Measurements from ENCODE around the gene PIGQ.

Gene PIGQ

DNA sequence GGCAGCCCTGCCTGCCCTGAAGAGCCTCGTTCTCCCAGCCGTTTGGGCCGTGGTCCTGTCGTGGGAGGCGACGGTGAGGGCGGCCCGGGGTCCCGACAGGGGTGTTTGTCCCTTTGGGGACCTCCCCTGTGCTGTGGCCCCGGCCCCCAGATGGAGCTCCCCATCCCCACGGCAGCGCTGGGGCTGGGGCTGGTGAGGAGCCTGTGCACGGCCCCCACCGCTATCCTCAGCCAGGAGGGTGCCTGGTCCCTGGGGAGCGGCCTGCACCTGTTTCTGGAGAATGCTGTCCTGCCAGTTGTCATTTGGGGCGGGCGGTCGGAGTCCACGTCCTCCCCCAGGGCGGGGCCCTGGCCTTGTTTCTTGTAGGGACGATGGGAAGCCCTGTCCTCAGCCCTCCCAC lies 35.6 kb upstream of the PIGQ start:
- no peak for DNase-seq (ENCODE audit: low read depth)

- DNase-seq (ENCODE audit: low read depth): no peak
These were observed 34.8 kb upstream of the PIGQ start for GRCh38 chr16:534856-535445.

- no peak for DNase-seq (ENCODE audit: low read depth)
These were observed 34.0 kb upstream of the PIGQ start for GRCh38 chr16:535446-536405.

DNA sequence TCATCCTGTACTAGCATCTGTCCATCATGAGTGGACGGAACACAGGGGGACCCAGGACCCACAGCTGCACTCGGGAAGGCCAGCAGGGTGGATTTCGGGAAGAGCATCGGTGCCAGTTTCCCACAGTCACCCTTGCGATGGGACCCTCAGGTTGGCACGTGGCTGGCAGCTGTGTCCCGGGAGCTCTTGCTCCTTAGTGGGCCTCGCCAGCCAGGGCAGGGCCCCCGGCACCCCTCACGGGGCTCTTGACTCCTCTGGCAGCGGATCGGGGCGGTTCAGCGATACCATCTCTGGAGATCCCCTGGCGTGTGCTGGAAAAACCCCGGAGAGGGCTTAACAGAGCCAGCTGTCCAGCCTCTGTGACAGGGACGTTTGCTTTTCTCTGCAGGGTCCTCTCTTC lies 33.0 kb upstream of the PIGQ start:
- DNase-seq (ENCODE audit: low read depth): no peak

- DNase-seq (ENCODE audit: low read depth): no peak
These were observed 32.1 kb upstream of the PIGQ start for GRCh38 chr16:537415-538335.

DNA sequence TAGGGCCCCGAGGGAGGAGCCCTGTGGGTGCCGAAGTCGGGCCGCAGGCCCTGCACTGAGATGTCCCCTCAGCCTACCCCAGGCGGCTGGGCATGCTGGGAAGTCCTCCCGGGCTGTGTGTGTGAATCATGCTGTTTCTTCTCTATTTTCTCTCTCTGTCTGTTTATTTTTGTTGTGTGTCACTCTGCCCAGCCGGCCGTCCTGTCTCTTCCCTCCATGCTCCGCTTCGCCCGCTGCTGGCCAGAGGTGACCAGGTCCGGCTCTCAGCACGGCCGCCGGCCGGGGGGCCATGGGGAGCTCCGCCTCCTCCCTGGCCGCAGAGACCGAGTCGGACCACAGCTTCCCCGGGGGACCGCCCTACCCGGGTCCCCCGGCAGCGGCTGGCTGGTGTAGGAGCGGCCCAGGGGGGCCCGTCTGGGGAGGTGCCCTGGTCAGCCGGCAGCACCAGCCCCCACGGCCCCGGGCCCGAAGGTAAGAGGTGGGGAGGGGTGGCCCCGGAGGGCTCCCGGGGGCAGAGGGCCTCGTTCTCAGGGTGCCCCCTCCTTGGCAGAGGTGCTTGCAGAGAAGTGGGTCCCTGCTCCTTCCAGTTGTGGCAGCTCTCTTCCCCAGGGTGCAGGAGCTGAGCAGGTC lies 29.8 kb upstream of the PIGQ start:
- no peak for DNase-seq (ENCODE audit: low read depth)

DNA sequence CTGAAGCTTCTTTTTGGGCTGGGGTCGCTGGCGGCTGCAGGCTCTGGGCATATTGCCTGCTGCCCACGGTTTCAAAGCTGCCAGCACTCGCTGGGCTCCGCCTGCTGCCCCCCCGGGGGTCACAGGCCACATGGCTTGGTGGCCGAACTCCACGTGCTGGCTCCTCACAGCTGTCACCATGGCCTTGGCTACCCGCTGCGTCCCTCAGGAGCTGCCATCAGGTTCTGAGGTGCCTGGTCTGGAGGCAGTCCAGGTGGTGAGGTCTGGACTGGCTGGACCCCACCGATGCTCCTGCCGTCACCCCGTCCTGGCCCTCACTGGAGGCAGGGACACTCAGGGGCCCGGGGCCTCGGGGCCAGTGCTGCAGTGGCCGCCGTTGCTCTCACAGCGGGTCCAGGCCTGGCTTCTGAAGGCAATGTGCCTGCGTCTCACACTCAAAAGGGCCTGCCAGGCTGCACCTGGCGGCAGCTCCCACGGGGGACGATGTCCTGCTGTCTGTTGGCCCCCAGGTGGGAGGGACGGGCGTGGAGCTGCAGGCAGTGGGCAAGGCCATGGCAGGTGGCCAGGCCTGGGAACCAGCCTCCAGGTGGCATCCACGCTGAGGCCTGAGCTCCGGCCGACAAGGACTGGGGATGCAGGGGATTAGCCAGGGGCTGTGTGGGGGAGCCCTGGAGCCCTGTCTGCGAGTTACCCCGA lies 29.0 kb upstream of the PIGQ start:
- no peak for DNase-seq (ENCODE audit: low read depth)

DNA sequence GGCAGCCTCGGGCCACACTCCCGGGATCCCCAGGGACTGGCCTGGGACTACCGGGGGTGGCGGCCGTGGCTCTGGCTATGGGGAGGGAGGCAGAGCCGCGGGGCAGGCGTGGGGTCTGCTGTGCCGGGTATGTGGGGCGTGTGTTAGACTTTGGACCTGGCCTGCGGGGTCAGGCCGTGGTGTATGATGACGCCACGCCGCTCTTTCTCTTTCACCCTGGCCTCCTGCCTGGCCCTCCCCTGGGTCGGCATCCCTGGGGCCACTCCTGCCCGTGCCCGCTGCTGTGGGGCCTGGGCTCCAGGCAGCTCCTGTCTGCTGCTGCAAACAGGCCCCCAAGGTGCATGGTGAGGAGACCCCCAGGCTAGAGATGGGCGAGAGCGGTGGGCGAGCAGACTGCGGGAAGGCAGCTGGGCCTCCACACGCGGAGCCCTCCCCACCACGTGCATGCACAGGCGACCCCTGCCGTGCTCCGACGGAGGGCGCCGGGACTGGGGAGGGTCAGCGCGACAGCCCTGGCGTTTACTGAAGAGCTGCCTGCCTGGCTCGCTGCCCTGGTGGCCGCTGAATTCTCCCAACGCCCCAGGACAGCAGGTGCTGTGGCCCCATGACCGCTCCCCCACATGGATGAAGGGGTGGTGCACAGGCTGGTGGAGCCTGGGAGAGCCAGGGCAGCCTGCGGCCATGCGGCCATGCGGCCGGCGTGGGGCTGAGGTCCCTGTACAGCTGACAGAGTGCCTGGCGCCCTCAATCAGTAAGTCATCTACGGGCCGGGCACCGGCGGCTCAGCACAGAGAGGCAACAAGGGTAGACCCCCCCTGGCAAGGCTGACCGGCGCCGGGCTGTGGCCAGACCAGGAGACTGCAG lies 26.2 kb upstream of the PIGQ start:
- no peak for DNase-seq (ENCODE audit: low read depth)

- DNase-seq (ENCODE audit: low read depth): no peak
These were observed 25.3 kb upstream of the PIGQ start for GRCh38 chr16:544517-544916.

DNA sequence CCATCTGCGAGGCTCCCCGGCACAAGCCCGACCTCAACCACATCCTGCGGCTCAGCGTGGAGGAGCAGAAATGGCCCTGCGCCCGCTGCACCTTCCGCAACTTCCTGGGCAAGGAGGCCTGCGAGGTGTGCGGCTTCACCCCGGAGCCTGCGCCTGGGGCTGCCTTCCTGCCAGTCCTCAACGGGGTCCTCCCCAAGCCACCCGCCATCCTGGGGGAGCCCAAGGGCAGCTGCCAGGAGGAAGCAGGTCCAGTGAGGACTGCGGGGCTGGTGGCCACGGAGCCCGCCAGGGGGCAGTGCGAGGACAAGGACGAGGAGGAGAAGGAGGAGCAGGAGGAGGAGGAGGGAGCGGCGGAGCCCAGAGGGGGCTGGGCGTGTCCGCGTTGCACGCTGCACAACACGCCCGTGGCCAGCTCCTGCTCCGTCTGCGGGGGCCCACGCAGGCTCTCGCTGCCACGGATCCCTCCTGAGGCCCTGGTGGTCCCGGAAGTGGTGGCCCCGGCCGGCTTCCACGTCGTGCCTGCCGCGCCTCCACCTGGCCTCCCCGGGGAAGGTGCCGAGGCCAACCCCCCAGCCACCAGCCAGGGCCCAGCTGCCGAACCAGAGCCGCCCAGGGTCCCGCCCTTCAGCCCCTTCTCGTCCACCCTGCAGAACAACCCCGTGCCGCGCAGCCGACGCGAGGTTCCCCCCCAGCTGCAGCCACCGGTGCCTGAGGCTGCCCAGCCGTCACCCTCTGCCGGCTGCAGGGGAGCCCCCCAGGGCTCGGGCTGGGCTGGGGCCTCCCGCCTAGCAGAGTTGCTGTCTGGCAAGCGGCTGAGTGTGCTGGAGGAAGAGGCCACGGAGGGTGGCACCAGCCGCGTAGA lies 22.6 kb upstream of the PIGQ start:
- peak; percentile 48 for DNase-seq (ENCODE audit: low read depth)

GRCh38 chr16:548586-548985 lies 21.2 kb upstream of the PIGQ start:
- DNase-seq (ENCODE audit: low read depth): no peak

DNA sequence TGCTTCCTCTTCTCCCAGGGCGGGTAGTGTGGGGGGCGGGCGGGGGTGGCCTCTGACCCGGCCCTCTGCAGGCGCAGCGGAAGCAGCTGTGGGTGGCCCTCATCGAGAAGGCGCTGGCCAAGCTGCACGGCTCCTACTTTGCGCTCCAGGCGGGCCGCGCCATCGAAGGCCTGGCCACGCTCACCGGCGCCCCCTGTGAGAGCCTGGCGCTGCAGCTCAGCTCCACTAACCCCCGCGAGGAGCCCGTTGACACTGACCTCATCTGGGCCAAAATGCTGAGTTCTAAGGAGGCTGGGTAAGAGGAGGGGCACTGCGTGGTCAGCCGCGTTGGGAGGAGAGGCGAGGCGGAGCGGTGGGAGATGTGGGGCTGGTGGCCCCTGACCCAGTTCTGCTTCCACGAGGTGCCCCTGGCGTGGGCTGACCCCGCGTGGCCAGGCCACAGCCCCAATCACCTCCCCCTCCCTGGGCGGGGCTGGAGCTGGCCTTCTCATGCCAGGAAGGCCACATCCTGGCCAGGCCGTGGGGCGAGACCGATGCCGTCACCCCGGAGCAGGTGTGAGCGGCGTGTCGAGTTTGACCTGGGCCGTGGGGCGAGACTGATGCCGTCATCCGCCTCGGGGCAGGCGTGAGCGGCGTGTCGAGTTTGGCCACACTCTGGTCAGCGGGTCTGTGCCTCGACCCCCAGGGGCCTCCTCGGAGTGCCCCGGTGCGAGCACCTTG lies 20.1 kb upstream of the PIGQ start:
- DNase-seq (ENCODE audit: low read depth): no peak

GRCh38 chr16:551210-551609 lies 18.6 kb upstream of the PIGQ start:
- no peak for DNase-seq (ENCODE audit: low read depth)

GRCh38 chr16:552171-552570 lies 17.6 kb upstream of the PIGQ start:
- no peak for DNase-seq (ENCODE audit: low read depth)

DNA sequence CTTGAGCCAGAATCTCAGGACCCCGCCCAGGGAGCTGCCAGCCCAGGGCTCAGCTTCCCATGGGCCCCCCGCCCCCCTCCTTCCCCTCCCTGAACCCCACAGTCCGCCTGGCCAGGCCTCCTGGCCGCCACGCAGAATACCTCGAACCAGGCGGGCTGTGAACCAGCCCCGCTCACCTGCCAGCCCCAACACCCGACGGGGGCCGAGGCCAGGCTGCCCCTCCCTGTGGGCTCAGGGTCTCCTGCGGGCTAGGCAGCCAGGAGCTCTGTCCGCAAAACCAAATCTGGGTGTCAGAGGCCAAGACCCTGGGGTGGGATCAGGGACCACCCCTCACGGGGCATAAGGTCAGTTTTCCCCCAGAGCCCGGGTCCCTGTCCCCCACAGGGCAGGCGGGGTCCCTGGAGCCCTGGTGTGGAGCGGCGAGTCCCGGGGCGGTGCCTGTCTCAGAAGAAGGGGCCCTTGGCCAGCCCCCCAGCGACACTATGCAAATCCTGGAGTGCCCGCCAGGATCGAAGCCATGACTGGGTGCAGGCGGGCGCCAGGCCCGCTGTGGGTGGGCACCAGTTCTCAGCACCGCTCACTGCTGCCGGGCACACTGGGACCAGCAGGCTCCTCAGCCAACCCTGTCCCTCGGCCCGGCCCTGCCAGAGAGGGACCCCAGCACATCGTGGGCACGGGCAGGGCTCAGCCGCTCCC lies 16.0 kb upstream of the PIGQ start:
- no peak for DNase-seq (ENCODE audit: low read depth)

DNA sequence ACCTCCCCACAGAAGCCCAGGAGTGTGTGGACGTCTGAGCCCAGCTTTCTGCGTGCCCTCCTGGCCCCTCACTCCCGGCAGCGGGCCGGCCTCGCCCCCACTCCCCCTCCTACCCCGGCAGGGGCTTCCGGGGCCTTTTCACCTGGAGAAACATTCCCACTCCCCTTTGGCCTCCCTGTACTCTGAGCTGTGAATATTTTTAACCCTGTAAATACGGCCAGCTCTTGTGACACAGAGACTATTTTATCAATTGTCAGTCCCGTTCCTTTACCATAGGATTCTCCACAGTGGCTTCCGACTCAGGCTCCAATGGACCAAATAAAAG lies 15.5 kb upstream of the PIGQ start:
- no peak for DNase-seq (ENCODE audit: low read depth)

DNA sequence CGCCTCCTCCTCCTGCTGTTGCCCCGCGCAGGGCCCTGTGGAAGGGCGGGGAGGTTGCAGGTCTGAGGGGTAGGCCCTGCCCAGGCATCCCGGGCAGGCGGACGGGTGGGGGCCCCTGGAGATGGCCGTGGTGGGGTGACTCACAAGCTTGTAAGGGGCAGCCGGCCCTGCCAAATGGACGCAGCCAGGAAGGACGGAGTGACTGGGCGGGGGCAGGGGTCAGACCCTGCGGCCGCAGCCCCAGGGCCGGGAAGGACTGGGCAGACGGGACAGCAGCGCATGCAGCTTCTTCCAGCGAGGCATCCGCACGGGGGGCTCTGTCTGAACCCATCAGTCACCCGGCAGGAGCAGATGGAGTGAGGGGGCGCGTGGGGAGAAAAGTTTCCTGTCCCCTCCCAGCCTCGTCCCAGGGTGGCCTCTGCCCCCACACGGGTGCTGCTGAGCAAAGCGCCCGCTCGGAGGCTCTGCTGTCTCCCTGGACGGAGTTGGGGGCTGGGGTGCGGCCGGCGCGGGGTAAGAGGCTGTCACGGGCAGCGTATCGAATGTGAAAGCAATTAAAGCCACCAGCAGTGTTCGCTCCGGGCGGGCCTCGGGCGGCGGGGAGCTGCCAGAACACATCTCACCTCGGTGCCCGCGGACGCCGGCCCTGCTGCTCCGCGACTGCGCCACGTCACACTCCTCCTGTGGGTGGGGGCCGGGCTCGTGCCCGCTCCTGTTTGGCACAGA lies 15.0 kb upstream of the PIGQ start:
- no peak for DNase-seq (ENCODE audit: low read depth)
